HepG2 (cell line): ENCODE results near the gene DOLK. TPM values are rescaled to one million over a fixed set of nuclear protein-coding genes. Genes with fewer than 3 reads are reported as not detected.

Experiments used
- CBX5 ChIP-seq: sonication (generic); formaldehyde crosslinking; IDR thresholded peaks from 2 replicates; pipeline ENCODE4 v1.4.0; 2020; ENCODE audit warnings: missing genetic modification reagents, borderline replicate concordance
- FOSL2 ChIP-seq: sonication (generic); formaldehyde crosslinking; IDR thresholded peaks from 2 replicates; pipeline ENCODE4 v1.4.0; 2020; ENCODE audit warnings: missing genetic modification reagents
- IRF2 ChIP-seq: IDR thresholded peaks from 2 replicates; pipeline ENCODE4 v1.6.1; 2018; ENCODE audit warnings: missing genetic modification reagents, missing compliant biosample characterization
- KDM6A ChIP-seq: IDR thresholded peaks from 2 replicates; pipeline ENCODE4 v1.6.1; 2016; ENCODE audit warnings: low read depth
- MIXL1 ChIP-seq: IDR thresholded peaks from 2 replicates; pipeline ENCODE4 v1.6.1; 2016
- NFKBIZ ChIP-seq: IDR thresholded peaks from 2 replicates; pipeline ENCODE4 v1.6.1; 2018; ENCODE audit warnings: missing genetic modification reagents, missing compliant biosample characterization
- RCOR2 ChIP-seq: IDR thresholded peaks from 2 replicates; pipeline ENCODE4 v1.6.1; 2016; ENCODE audit warnings: missing biosample characterization, missing genetic modification reagents
- RXRA ChIP-seq: sonication (generic); formaldehyde crosslinking; IDR thresholded peaks from 2 replicates; pipeline ENCODE4 v1.5.1; 2020; ENCODE audit warnings: missing genetic modification reagents
- STAG1 ChIP-seq: sonication (generic); formaldehyde crosslinking; IDR thresholded peaks from 2 replicates; pipeline ENCODE4 v1.4.0; 2020; ENCODE audit warnings: missing genetic modification reagents
- THAP11 ChIP-seq: IDR thresholded peaks from 2 replicates; pipeline ENCODE4 v1.6.1; 2016; ENCODE audit warnings: missing biosample characterization, missing genetic modification reagents
- ZNF10 ChIP-seq: sonication (generic); formaldehyde crosslinking; IDR thresholded peaks from 2 replicates; pipeline ENCODE4 v1.4.0; 2020; ENCODE audit warnings: mild to moderate bottlenecking, low read depth, missing genetic modification reagents, borderline replicate concordance
- ZNF672 ChIP-seq: sonication (generic); formaldehyde crosslinking; IDR thresholded peaks from 2 replicates; pipeline ENCODE4 v1.8.1; 2022; ENCODE audit warnings: missing genetic modification reagents
- ZSCAN21 ChIP-seq: sonication (generic); formaldehyde crosslinking; IDR thresholded peaks from 2 replicates; pipeline ENCODE4 v1.8.0; 2022; ENCODE audit warnings: mild to moderate bottlenecking, missing genetic modification reagents, moderate library complexity, borderline replicate concordance
- ZSCAN25 ChIP-seq: sonication (generic); formaldehyde crosslinking; IDR thresholded peaks from 2 replicates; pipeline ENCODE4 v1.8.0; 2022; ENCODE audit warnings: mild to moderate bottlenecking, missing genetic modification reagents
- ZSCAN30 ChIP-seq: sonication (generic); formaldehyde crosslinking; IDR thresholded peaks from 2 replicates; pipeline ENCODE4 v1.5.0; 2020; ENCODE audit warnings: mild to moderate bottlenecking, missing genetic modification reagents
- polyA plus RNA-seq, 8 experiments: library from polyadenylated mRNA; depleted of rRNA in 3 of 8; stranded (reverse) in 7 of 8; unstranded in 1 of 8; fragments of >200 nt; fragmentation: Illumina TruSeq in 4 of 8; extraction: Trizol in 4 of 8; gene quantifications; 2 replicates each; pipeline versions ENCODE4 v1.2.1 to v1.2.3, GENCODE V29; 2011 to 2016; ENCODE audit warnings: low read depth in 4 of 8, missing spikeins in 1 of 8, mixed read lengths in 1 of 8; ENCODE audit not compliant: insufficient read depth in 1 of 8
- total RNA-seq, 5 experiments: library from RNA; depleted of rRNA; stranded (reverse); fragments of >200 nt; fragmentation: Illumina TruSeq; extraction: Trizol; gene quantifications; 2 replicates each; pipeline ENCODE4 v1.2.3, GENCODE V29; 2016; ENCODE audit warnings: low read depth in 1 of 5
- TF ChIP-seq, protein P1 (sequence below): sonication (generic); formaldehyde crosslinking; IDR thresholded peaks from 2 replicates; pipeline ENCODE4 v1.4.0; 2020; ENCODE audit warnings: missing genetic modification reagents
- TF ChIP-seq, protein P2 (sequence below): sonication (generic); formaldehyde crosslinking; IDR thresholded peaks from 2 replicates; pipeline ENCODE4 v1.8.0; 2022; ENCODE audit warnings: mild to moderate bottlenecking, missing genetic modification reagents
- TF ChIP-seq, protein P3 (sequence below), 2 experiments: sonication (generic) in 1 of 2; formaldehyde crosslinking in 1 of 2; IDR thresholded peaks; 2 replicates each; pipeline versions ENCODE4 v1.4.0 to v1.6.1; 2018 to 2020; ENCODE audit warnings: missing genetic modification reagents in 2 of 2, borderline replicate concordance in 1 of 2, low read depth in 1 of 2, mild to moderate bottlenecking in 1 of 2, missing biosample characterization in 1 of 2
- TF ChIP-seq, protein P4 (sequence below): sonication (generic); formaldehyde crosslinking; IDR thresholded peaks from 2 replicates; pipeline ENCODE4 v1.8.1; 2023; ENCODE audit warnings: mild to moderate bottlenecking, inconsistent platforms, moderate library complexity, missing genetic modification reagents, borderline replicate concordance
- TF ChIP-seq, protein P5 (sequence below): sonication (generic); formaldehyde crosslinking; IDR thresholded peaks from 2 replicates; pipeline ENCODE4 v1.5.0; 2020; ENCODE audit warnings: mild to moderate bottlenecking, missing genetic modification reagents
- TF ChIP-seq, protein P6 (sequence below), 2 experiments: fragments of 450-650 bp in 1 of 2; sonication (generic) in 1 of 2; formaldehyde crosslinking; IDR thresholded peaks; 2 replicates each; pipeline versions ENCODE4 v1.5.0 to v1.8.0; 2020 to 2022; ENCODE audit warnings: mild to moderate bottlenecking in 1 of 2, missing genetic modification reagents in 1 of 2

The DOLK gene
- total and polyA plus RNA-seq, 2 of the 13 experiments (the other 11 are each of a cell fraction or from before 2014, with no cell fraction given), result 15.4 to 18.7 TPM

DNA sequence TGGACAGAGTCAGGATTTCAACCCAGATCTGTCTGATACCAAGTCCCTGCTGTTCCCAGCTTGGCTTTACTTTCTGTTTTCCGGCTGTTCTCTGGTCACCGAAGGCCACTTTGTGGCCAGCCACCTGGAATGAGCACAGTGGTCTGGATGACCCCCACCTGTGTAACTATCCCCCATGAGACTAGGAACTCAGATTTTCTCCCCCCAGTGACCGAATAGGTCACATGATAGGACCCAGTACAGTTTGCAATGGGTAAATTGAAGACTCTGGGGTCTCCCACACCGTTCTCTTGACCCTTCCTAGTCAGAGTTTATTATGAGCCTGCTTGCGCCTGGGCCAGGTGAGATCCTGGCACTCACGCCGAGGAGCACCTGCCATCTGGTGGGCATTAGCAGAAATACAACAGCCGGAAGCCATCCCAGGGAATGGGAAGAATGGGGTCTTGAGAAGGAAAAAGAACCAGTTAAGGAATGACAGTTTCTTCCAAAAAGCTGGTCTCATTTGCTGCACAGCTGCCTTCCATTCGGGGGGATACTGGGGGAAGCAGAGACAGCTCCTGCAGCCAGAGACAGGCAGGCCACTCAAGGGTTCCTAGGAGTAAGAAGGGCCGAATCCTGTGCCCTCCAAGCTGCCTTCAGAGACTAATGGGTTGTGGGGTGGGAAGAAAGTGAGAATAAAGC is 19.5 kb downstream of the DOLK start (continued):
- TF ChIP-seq ZSCAN21 (CRISPR knock-in tag) (no peak), RXRA (0 out of 2 replicates have a peak, but pooled peaks have one; percentile 14), MIXL1 (peak; percentile 53; the same call in 1 of the 2 replicates), IRF2 (CRISPR knock-in tag) (0 out of 2 replicates have a peak, but pooled peaks have one; percentile 30), KDM6A (CRISPR knock-in tag) (no peak), STAG1 (peak; percentile 98), THAP11 (CRISPR knock-in tag) (0 out of 2 replicates have a peak, but pooled peaks have one; percentile 28), FOSL2 (peak; percentile 31; the same call in 1 of the 2 replicates), NFKBIZ (CRISPR knock-in tag) (no peak), ZNF672 (CRISPR knock-in tag) (no peak), ZNF10 (CRISPR knock-in tag) (no peak), ZSCAN25 (CRISPR knock-in tag) (no peak), ZSCAN30 (peak; percentile 56; the same call in 1 of the 2 replicates), RCOR2 (no peak), CBX5 (no peak)
- TF ChIP-seq, protein P1, sequence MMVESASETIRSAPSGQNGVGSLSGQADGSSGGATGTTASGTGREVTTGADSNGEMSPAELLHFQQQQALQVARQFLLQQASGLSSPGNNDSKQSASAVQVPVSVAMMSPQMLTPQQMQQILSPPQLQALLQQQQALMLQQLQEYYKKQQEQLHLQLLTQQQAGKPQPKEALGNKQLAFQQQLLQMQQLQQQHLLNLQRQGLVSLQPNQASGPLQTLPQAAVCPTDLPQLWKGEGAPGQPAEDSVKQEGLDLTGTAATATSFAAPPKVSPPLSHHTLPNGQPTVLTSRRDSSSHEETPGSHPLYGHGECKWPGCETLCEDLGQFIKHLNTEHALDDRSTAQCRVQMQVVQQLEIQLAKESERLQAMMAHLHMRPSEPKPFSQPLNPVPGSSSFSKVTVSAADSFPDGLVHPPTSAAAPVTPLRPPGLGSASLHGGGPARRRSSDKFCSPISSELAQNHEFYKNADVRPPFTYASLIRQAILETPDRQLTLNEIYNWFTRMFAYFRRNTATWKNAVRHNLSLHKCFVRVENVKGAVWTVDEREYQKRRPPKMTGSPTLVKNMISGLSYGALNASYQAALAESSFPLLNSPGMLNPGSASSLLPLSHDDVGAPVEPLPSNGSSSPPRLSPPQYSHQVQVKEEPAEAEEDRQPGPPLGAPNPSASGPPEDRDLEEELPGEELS (CRISPR knock-in tag), result 0 out of 2 replicates have a peak, but pooled peaks have one; percentile 14
- TF ChIP-seq, protein P2, sequence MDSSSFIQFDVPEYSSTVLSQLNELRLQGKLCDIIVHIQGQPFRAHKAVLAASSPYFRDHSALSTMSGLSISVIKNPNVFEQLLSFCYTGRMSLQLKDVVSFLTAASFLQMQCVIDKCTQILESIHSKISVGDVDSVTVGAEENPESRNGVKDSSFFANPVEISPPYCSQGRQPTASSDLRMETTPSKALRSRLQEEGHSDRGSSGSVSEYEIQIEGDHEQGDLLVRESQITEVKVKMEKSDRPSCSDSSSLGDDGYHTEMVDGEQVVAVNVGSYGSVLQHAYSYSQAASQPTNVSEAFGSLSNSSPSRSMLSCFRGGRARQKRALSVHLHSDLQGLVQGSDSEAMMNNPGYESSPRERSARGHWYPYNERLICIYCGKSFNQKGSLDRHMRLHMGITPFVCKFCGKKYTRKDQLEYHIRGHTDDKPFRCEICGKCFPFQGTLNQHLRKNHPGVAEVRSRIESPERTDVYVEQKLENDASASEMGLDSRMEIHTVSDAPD, result no peak
- TF ChIP-seq, protein P3, sequence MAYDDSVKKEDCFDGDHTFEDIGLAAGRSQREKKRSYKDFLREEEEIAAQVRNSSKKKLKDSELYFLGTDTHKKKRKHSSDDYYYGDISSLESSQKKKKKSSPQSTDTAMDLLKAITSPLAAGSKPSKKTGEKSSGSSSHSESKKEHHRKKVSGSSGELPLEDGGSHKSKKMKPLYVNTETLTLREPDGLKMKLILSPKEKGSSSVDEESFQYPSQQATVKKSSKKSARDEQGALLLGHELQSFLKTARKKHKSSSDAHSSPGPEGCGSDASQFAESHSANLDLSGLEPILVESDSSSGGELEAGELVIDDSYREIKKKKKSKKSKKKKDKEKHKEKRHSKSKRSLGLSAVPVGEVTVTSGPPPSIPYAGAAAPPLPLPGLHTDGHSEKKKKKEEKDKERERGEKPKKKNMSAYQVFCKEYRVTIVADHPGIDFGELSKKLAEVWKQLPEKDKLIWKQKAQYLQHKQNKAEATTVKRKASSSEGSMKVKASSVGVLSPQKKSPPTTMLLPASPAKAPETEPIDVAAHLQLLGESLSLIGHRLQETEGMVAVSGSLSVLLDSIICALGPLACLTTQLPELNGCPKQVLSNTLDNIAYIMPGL (CRISPR knock-in tag; IDR thresholded peaks at IDR 0.05; ENCODE audit: borderline replicate concordance in 1 of 2, low read depth in 1 of 2), result peak in 1 of 2 experiments; percentile 40; a peak in 1 of 4 replicates
- TF ChIP-seq, protein P4, sequence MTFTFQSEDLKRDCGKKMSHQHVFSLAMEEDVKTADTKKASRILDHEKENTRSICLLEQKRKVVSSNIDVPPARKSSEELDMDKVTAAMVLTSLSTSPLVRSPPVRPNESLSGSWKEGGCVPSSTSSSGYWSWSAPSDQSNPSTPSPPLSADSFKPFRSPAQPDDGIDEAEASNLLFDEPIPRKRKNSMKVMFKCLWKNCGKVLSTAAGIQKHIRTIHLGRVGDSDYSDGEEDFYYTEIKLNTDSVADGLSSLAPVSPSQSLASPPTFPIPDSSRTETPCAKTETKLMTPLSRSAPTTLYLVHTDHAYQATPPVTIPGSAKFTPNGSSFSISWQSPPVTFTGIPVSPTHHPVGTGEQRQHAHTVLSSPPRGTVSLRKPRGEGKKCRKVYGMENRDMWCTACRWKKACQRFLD (CRISPR knock-in tag), result no peak
- TF ChIP-seq, protein P5, sequence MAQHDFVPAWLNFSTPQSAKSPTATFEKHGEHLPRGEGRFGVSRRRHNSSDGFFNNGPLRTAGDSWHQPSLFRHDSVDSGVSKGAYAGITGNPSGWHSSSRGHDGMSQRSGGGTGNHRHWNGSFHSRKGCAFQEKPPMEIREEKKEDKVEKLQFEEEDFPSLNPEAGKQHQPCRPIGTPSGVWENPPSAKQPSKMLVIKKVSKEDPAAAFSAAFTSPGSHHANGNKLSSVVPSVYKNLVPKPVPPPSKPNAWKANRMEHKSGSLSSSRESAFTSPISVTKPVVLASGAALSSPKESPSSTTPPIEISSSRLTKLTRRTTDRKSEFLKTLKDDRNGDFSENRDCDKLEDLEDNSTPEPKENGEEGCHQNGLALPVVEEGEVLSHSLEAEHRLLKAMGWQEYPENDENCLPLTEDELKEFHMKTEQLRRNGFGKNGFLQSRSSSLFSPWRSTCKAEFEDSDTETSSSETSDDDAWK, result no peak
- TF ChIP-seq, protein P6, sequence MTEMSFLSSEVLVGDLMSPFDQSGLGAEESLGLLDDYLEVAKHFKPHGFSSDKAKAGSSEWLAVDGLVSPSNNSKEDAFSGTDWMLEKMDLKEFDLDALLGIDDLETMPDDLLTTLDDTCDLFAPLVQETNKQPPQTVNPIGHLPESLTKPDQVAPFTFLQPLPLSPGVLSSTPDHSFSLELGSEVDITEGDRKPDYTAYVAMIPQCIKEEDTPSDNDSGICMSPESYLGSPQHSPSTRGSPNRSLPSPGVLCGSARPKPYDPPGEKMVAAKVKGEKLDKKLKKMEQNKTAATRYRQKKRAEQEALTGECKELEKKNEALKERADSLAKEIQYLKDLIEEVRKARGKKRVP (CRISPR knock-in tag; IDR thresholded peaks at IDR 0.05), result no peak
